Measurements from ENCODE around the gene STARD5.

GRCh38 chr15:81303244-81304225 lies 20.4 kb downstream of the STARD5 start:
- TF ChIP-seq, protein P1, sequence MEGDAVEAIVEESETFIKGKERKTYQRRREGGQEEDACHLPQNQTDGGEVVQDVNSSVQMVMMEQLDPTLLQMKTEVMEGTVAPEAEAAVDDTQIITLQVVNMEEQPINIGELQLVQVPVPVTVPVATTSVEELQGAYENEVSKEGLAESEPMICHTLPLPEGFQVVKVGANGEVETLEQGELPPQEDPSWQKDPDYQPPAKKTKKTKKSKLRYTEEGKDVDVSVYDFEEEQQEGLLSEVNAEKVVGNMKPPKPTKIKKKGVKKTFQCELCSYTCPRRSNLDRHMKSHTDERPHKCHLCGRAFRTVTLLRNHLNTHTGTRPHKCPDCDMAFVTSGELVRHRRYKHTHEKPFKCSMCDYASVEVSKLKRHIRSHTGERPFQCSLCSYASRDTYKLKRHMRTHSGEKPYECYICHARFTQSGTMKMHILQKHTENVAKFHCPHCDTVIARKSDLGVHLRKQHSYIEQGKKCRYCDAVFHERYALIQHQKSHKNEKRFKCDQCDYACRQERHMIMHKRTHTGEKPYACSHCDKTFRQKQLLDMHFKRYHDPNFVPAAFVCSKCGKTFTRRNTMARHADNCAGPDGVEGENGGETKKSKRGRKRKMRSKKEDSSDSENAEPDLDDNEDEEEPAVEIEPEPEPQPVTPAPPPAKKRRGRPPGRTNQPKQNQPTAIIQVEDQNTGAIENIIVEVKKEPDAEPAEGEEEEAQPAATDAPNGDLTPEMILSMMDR (IDR thresholded peaks at IDR 0.05), result no peak
- no peak for TF ChIP-seq EZH2 (IDR thresholded peaks at IDR 0.05; ENCODE audit: borderline replicate concordance, insufficient read depth, low read depth, low read length, poor library complexity, severe bottlenecking)

All from B cell (primary cell).